ENCODE data around the gene KIF3C. TPM values are rescaled to one million over a fixed set of nuclear protein-coding genes. Genes with fewer than 3 reads are reported as not detected.
A peak's percentile ranks its signal among the peaks of the same experiment; 100 is the strongest.
"Not testable (repeated sequence)": the region's sequence is repeated elsewhere in the genome, so short reads cannot be mapped to it uniquely, and the experiment has no call there.

The KIF3C gene
- total RNA-seq, 1 donor from 2014 or later = 94.2 TPM

- not testable (repeated sequence) for DNase-seq
Measured at GRCh38 chr2:25958611-25959010, 23.7 kb downstream of the KIF3C start.

- no peak for DNase-seq
Measured at GRCh38 chr2:25957743-25958142, 24.6 kb downstream of the KIF3C start.

GRCh38 chr2:25955869-25956535 is 26.3 kb downstream of the KIF3C start:
- DNase-seq = no peak

- DNase-seq = no peak
Measured at GRCh38 chr2:25955036-25955435, 27.3 kb downstream of the KIF3C start.

GRCh38 chr2:25954199-25954752 is 28.0 kb downstream of the KIF3C start:
- DNase-seq = no peak

- DNase-seq = peak; percentile 87
Measured at GRCh38 chr2:25951071-25951547, 31.2 kb downstream of the KIF3C start.

GRCh38 chr2:25948437-25948836 is 33.9 kb downstream of the KIF3C start:
- DNase-seq = no peak

GRCh38 chr2:25941042-25941441 is 41.3 kb downstream of the KIF3C start:
- no peak for DNase-seq

- DNase-seq = no peak
Measured at GRCh38 chr2:25939257-25939668, 43.0 kb downstream of the KIF3C start.

- peak; percentile 36 for DNase-seq
Measured at GRCh38 chr2:25938345-25938744, 44.0 kb downstream of the KIF3C start.

GRCh38 chr2:25936889-25937545 is 45.3 kb downstream of the KIF3C start:
- no peak for DNase-seq

- no peak for DNase-seq
Measured at GRCh38 chr2:25933622-25934021, 48.7 kb downstream of the KIF3C start.

GRCh38 chr2:25929789-25930473 is 52.4 kb downstream of the KIF3C start:
- DNase-seq = no peak

GRCh38 chr2:25928668-25929067 is 53.6 kb downstream of the KIF3C start:
- no peak for DNase-seq

- no peak for DNase-seq
Measured at GRCh38 chr2:25926984-25927756, 55.1 kb downstream of the KIF3C start.

GRCh38 chr2:25922501-25922900 is 59.8 kb downstream of the KIF3C start:
- no peak for DNase-seq

- DNase-seq = no peak
Measured at GRCh38 chr2:25920786-25921415, 61.4 kb downstream of the KIF3C start.

GRCh38 chr2:25920336-25920735 is 62.0 kb downstream of the KIF3C start:
- no peak for DNase-seq

GRCh38 chr2:25917832-25918231 is 64.5 kb downstream of the KIF3C start:
- no peak for DNase-seq

GRCh38 chr2:25917411-25917810 is 64.9 kb downstream of the KIF3C start:
- not testable (repeated sequence) for DNase-seq

GRCh38 chr2:25915944-25916772 is 66.1 kb downstream of the KIF3C start:
- DNase-seq = not testable (repeated sequence)

Measured in occipital lobe (tissue), 2 donors.